ENCODE measurements around the gene U2AF1L4.
"Not testable (repeated sequence)": the region's sequence is repeated elsewhere in the genome, so short reads cannot be mapped to it uniquely, and the experiment has no call there.

The U2AF1L4 gene

GRCh38 chr19:35739275-35740107 lies 5.7 kb downstream of the U2AF1L4 start:
- DNase-seq, result no peak

DNA sequence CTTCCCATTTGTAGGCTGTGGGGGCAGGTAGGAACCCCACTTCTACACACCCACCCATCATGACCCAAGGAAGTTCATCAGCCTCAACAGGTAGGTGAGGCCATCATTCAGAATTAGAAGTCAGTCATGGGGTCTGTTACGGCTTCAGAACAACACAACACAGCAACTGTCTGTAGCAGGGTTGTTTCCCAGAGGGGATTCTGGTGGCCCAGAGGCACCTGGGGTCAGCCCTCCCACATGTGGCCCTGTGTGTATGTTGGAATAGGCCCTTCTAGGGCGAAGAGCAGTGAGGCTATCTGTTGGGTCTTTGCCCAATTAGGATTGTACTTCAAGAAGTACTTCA lies 6.4 kb downstream of the U2AF1L4 start:
- DNase-seq, result no peak

GRCh38 chr19:35738021-35738886 lies 7.0 kb downstream of the U2AF1L4 start:
- DNase-seq, result no peak

DNA sequence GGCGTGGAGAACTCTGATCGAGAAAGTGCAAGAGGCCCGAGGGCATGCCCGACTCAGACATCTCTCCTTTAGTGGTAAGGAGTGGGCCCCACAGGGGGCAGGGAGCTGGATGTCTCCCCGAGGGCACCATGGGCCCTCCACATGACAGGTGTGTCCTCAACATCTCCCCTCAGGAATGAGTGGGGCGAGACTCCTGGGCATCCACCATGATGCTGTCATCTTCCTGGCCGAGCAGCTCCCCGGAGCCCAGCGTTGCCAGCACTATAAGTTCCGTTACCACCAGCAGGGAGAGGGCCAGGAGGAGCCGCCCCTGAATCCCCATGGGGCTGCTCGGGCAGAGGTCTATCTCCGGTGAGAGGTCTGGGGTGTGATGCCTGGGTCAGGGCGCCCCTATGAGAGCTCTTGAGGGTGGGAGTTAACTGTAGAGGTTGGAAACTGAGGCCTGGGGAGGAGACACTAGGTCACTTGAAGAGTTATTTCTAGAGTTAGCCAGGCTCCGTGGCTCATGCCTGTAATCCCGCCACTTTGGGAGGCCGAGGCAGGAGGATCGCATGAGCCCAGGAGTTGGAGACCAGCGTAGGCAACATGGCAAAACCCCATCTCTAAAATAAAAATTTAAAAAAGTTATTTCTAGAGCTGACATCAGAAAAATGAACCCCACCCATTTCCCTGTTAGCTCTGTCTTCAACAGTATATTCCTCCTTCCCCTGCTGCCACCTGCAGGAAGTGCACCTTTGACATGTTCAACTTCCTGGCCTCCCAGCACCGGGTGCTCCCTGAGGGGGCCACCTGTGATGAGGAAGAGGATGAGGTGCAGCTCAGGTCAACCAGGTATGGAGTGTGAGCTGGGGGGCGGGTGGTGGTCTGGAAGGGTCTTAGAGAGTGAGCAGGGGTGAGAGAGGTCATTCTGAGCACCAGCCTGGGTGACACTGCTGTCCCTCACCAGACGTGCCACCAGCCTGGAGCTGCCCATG lies 8.0 kb downstream of the U2AF1L4 start:
- DNase-seq, result no peak

DNA sequence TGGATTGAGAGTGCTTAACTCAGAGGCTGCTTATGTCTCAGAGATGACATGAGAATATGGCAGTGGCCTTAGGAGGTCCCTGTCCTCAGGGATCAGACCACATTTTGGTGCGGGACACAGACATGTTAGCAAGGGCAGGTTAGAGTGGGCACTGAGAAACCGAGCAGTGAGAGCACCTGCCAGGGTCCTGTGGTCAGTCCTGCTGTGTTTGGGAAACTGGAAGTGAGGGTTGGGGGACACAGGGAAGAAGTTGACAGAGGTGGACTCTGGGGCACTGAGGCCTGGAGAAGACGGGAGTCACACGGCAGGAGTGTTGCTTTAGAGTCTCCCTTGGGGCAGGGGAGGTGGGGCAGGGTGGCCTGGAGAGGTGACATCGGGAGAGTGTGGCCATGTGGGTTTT lies 10.3 kb downstream of the U2AF1L4 start:
- no peak for DNase-seq

DNA sequence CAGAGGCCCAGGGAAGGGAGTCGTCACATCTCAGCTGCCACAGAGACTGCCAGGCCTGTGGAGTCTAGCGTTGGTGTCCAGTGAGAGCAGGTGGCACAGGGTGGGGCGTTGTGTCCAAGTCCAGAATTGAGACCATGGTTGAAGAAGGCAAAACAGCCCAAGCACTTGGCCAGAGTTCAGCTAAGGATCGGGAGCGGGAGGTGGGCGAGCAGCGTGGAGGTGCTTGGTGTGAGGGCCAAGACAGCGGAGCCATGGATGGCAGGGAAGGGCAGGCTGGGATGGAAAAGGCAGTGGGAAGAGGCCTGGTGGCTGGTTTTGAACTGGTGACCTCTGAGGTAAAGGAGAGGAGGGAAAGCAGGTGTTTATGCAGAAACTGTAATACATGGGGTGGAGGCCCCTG lies 10.9 kb downstream of the U2AF1L4 start:
- DNase-seq, result no peak

DNA sequence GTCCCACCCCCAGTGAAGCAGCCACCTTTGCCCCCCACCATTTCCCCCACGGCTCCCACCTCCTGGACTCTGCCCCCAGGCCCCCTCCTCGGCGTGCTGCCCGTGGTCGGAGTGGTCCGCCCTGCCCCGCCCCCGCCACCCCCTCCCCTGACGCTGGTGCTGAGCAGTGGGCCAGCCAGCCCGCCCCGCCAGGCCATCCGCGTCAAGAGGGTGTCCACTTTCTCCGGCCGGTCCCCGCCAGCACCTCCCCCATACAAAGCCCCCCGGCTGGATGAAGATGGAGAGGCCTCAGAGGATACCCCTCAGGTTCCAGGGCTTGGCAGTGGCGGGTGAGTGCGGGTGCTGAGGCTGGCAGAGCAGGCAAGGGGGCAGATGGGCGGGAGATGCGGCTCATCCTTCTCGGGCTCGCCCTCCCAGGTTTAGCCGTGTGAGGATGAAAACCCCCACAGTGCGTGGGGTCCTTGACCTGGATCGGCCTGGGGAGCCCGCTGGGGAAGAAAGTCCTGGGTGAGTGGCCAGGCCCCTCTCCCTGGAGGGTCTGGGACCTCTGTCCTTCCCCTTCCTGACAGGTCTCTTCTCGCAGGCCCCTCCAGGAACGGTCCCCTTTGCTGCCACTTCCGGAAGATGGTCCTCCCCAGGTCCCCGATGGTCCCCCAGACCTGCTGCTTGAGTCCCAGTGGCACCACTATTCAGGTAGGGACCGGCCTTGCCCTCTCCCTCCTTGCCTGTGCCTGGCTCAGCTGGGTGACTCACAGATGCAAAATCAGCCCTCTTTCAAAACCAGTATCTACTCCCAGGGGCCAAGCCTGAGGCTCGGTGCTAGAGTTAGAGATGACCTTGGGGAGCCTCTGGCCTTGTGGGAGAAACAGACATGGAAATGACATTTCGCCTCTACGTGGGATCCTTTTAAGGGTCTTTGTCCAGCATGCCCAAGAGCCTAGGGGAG lies 11.8 kb downstream of the U2AF1L4 start:
- no peak for DNase-seq

DNA sequence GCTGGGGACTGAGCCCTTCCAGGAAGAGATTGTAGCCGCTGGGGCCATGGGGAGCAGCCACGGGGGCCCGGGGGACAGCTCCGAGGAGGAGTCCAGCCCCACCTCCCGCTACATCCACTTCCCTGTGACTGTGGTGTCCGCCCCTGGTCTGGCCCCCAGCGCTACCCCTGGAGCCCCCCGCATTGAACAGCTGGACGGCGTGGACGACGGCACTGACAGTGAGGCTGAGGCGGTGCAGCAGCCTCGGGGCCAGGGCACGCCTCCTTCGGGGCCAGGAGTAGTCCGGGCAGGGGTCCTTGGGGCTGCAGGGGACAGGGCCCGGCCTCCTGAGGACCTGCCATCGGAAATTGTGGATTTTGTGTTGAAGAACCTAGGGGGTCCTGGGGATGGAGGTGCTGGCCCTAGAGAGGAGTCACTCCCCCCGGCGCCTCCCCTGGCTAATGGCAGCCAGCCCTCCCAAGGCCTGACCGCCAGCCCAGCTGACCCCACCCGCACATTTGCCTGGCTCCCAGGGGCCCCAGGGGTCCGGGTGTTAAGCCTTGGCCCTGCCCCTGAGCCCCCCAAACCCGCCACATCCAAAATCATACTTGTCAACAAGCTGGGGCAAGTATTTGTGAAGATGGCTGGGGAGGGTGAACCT lies 12.6 kb downstream of the U2AF1L4 start:
- no peak for DNase-seq

- no peak for DNase-seq
These were observed 13.3 kb downstream of the U2AF1L4 start for GRCh38 chr19:35731779-35732405.

DNA sequence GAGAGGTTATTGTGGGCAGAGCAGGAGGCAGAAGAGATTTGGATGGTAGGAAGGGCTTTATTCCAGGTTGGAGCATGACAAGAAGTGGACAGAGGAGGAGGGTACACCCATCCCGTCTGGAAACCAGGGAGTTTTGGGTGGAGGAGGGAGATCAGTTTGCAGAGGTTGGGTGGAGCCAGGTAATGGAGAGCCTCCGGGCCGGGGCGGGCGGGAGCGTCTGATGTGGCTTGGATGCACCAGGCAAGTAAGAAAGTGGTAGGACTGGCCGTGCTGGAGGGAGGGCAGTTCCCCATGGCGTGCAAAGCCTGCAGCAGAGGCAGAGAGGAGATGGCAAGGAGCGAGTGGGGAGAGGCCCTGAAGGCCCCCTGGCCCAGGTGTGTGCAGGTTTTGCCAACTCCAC lies 13.9 kb downstream of the U2AF1L4 start:
- DNase-seq, result no peak

DNA sequence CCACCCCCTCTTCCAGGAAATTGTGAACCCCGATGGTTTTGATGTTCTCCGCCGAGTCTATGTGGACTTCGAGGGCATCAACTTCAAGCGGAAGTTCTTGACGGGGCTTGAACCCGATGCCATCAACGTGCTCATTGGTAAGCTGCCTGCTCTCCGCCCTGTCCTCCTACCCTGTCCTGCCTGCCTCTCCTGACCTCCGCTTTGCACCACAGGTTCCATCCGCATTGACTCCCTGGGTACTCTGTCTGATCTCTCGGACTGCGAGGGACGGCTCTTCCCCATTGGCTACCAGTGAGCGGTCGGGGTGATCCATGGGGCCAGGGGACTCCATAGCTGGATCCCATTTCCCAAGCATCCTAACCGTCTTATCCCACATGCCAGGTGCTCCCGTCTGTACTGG lies 14.9 kb downstream of the U2AF1L4 start:
- DNase-seq, result no peak

- no peak for DNase-seq
These were observed 15.5 kb downstream of the U2AF1L4 start for GRCh38 chr19:35729763-35730162.

GRCh38 chr19:35729021-35729420 lies 16.2 kb downstream of the U2AF1L4 start:
- DNase-seq, result no peak

DNA sequence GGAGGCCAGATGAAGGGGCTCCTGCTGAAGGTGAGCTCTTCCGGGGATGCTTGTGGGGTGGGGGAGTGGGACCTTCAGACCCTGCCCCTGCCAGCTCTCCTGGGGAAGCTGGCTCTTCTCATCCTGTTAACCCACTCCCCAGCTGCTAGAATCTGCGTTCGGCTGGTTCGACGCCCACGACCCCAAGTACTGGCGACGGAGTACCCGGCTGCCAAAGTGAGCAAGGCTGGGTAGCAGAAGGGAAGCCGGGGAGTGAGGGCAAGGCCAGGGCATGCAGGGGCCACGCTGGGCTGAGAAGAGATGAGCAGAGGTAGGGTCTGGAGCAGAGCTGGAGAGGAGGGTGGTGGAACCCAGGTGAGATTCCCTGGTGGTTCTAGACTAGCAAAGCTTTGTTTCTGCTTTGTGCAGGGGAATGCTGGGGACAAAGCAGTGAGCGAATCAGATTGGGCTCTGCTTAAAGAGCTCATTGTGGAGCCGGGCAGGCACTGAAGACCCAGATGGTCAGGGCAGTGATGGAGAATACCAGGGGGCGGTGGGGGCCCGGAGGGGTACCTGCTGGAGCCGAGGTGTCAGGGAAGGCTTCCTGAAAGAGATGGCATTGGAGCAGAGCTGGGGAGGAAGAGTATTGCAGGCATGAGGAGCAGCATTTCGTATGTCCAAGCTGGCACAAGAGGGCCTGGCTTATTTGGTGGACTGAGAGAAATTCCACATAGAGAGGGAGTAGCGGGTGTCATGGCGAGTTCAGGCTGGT lies 17.1 kb downstream of the U2AF1L4 start:
- DNase-seq, result no peak

DNA sequence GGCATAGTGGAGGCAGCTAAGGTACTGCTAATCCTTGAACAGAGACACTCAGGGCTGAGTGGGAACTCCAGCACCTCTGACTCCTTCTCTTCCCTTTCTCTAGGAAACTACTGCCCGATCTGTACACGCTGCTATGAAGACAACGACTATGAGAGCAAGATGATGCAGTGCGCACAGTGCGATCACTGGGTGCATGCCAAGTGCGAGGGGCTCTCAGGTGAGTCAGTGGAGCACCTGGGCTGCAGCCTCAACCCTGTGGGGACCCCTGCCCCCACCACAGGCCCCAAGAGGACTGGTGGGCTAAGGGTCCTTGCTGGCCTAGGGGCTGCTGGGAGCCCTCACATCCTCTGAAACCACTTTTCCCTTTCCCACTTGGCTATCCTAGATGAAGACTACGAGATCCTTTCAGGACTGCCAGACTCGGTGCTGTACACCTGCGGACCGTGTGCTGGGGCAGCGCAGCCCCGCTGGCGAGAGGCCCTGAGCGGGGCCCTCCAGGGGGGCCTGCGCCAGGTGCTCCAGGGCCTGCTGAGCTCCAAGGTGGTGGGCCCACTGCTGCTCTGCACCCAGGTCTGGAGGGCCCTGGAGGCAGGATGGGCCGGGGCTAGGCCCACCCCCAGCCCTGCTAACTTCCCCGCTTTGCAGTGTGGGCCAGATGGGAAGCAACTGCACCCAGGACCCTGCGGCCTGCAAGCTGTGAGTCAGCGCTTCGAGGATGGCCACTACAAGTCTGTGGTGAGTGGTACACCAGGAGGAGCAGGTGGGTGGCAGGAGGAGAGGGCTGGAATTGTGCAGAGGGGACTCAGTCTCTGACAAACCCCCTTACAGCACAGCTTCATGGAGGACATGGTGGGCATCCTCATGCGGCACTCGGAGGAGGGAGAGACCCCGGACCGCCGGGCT lies 17.9 kb downstream of the U2AF1L4 start:
- DNase-seq, result no peak

DNA sequence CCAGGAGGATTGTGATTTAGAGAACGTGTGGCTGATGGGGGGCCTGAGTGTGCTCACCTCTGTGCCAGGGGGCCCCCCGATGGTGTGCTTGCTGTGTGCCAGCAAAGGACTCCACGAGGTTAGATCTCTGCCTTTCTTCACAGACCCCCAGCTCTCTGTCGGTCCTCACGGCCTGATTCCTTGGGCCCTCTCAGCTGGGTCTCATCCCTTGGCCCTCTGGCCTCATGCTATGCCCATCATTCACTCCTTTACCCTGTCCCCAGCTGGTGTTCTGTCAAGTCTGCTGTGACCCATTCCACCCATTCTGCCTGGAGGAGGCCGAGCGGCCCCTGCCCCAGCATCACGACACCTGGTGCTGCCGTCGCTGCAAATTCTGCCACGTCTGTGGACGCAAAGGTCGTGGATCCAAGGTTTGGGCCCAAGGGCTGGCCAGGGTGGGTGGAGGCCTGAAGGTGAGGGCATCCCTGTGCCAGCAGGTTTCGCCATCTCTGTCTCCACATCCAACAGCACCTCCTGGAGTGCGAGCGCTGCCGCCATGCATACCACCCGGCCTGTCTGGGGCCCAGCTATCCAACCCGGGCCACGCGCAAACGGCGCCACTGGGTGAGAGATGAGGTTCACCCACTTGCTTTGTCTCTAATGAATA lies 19.9 kb downstream of the U2AF1L4 start:
- no peak for DNase-seq

- no peak for DNase-seq
These were observed 20.7 kb downstream of the U2AF1L4 start for GRCh38 chr19:35724560-35724959.

GRCh38 chr19:35724132-35724531 lies 21.1 kb downstream of the U2AF1L4 start:
- DNase-seq, result not testable (repeated sequence)

Data from AML-193 (cell line).